GM18511 (cell line): Measurements from ENCODE around the gene PSME2.

Source experiments
- ATAC-seq: cut with Tn5 transposase; IDR thresholded peaks from one replicate; pipeline ENCODE4 v1.9.1; 2021; ENCODE audit warnings: mild to moderate bottlenecking, moderate library complexity; ENCODE audit not compliant: unreplicated experiment

Gene PSME2

GRCh38 chr14:24136684-24137528 lies 9.5 kb downstream of the PSME2 start:
- no peak for ATAC-seq

- ATAC-seq = peak; percentile 85
Observed at GRCh38 chr14:24135834-24136683, 10.4 kb downstream of the PSME2 start, which contains the start of gene PSME1. Gene PSME1 (plus strand): TSS chr14:24136194. CDS start chr14:24136263, 69 bp downstream.

GRCh38 chr14:24135584-24135833 lies 10.9 kb downstream of the PSME2 start:
- peak; percentile 7 for ATAC-seq

- ATAC-seq = no peak
Observed at GRCh38 chr14:24133735-24134134, 12.7 kb downstream of the PSME2 start.

GRCh38 chr14:24132976-24133375 lies 13.4 kb downstream of the PSME2 start:
- ATAC-seq = no peak

GRCh38 chr14:24132061-24132685 lies 14.2 kb downstream of the PSME2 start:
- no peak for ATAC-seq

- no peak for ATAC-seq
Observed at GRCh38 chr14:24131549-24131966, 14.9 kb downstream of the PSME2 start.

- no peak for ATAC-seq
Observed at GRCh38 chr14:24130717-24131548, 15.5 kb downstream of the PSME2 start.

GRCh38 chr14:24130380-24130716 lies 16.1 kb downstream of the PSME2 start, which contains the start of gene FITM1:
Gene FITM1 (plus strand): TSS chr14:24130659. CDS start chr14:24131564, 905 bp downstream.
- no peak for ATAC-seq

- ATAC-seq = no peak
Observed at GRCh38 chr14:24129410-24129998, 16.9 kb downstream of the PSME2 start.

GRCh38 chr14:24127673-24128072 lies 18.7 kb downstream of the PSME2 start:
- no peak for ATAC-seq

GRCh38 chr14:24126939-24127338 lies 19.5 kb downstream of the PSME2 start:
- no peak for ATAC-seq

GRCh38 chr14:24123424-24124417 lies 22.7 kb downstream of the PSME2 start:
- no peak for ATAC-seq

GRCh38 chr14:24122898-24123297 lies 23.5 kb downstream of the PSME2 start:
- ATAC-seq = no peak

GRCh38 chr14:24122416-24122815 lies 24.0 kb downstream of the PSME2 start:
- no peak for ATAC-seq

GRCh38 chr14:24121210-24121609 lies 25.2 kb downstream of the PSME2 start:
- no peak for ATAC-seq

- ATAC-seq = no peak
Observed at GRCh38 chr14:24119691-24120090, 26.7 kb downstream of the PSME2 start.

- ATAC-seq = no peak
Observed at GRCh38 chr14:24117179-24117578, 29.2 kb downstream of the PSME2 start.
